Lung microvascular endothelial cell (primary cell): ENCODE measurements around the gene DHRS7C. TPM values are rescaled to one million over a fixed set of nuclear protein-coding genes. Genes with fewer than 3 reads are reported as not detected.
"Not testable (repeated sequence)": the region's sequence is repeated elsewhere in the genome, so short reads cannot be mapped to it uniquely, and the experiment has no call there.

Source experiments
- DNase-seq, 2 donors: peaks; one replicate each; pipeline versions ENCODE4 v3.0.0 to v3.0.0-alpha.2; 2010; ENCODE audit warnings: low read depth in 2 of 2
- total RNA-seq: library from RNA; depleted of rRNA; stranded (reverse); fragments of >200 nt; gene quantifications from 2 replicates; pipeline ENCODE4 v1.2.1, GENCODE V29; 2014

DHRS7C gene
- total RNA-seq, 1 donor from 2014 or later = not detected

DNA sequence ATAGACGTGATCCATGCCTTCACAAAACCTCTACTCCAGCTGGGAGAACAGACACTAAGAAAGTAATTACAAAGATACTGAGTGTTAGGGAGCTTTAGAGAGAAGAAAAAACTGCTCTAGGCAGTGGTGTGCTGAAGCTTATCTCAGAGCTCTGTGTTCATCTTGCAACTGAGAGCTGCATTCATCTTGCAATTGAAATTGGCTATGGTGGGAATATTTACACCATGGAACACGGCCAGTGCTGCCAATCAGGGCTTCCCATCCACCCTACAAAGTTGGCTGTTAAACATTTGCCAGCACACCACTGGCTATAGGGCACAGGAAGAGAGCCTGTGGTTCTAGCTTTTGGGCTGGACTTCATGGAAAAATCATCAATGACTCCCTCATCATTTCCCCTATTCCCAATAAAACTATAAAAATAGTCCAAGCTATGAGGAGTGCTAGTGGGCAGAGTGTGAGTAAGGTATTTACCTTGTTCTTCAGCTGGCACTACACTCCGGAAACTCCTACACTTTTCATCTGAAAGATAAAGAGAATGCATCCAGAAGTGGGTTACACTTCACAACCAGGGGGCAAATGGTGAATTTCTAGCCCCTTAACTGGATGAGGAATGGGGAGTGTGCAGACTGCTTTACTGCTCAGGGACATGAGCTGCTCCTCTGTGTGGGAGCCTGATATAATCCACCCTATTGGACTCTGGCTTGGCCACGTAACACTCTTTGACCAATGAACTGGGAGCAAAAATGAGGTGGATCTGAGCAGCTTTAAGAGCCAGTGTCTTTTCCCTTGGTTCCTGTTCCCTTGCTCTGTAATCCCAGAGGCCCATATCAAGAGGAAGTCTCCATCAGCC is 18.9 kb upstream of the DHRS7C start:
- no peak for DNase-seq

DNA sequence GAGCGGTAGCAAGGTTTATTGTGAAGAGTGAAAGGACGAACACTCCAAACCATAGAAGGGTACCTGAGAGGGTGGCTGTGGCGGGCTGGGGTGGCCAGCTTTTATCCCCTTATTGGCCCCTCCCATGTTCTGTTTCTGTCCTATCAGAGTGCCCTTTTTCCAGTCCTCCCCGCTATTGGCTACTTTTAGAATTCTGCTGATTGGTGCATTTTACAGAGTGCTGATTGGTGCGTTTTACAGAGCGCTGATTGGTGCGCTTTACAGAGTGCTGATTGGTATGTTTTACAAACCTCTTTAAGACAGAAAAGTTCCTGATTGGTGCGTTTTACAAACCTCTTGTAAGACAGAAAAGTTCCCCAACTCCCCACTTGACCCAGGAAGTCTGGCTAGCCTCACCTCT is 18.0 kb upstream of the DHRS7C start:
- DNase-seq = no peak

DNA sequence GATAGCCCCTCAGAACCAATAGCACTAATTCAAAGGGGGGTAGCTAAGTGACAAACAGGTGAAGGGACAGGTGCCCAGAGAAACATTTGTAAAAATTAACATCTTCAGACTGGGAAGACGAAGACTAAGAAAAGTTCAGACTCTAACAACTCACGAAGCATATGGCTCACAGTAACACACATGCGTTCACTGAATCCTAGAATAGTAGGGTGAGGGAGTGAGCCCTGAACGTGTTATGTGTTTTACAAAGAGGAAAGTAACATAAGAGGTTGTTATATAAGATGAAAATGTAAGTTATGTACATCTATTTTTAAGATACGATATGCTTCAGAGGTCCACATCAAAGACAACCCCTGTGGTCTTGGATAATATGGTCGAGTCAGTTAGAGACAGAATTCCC is 15.3 kb upstream of the DHRS7C start:
- DNase-seq = no peak

DNA sequence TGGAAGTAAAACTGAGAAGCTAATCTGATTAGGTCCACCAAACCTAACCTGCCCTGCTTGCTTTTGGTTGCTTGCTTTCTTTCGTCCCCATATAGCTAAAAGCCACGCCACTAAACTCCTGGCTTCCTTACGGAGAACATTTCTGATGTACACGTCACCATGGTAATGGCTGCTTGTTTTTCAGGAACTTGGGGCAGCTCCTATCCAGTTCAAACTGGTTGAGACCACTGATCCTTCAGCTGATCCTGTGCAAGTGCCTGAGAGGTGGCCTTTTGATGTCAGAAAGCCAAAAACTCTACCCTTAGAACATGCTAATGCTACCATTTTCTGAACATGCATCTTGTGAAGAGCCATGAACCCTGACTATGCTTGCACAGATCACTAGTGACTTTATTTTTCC is 14.4 kb upstream of the DHRS7C start:
- DNase-seq = no peak

DNA sequence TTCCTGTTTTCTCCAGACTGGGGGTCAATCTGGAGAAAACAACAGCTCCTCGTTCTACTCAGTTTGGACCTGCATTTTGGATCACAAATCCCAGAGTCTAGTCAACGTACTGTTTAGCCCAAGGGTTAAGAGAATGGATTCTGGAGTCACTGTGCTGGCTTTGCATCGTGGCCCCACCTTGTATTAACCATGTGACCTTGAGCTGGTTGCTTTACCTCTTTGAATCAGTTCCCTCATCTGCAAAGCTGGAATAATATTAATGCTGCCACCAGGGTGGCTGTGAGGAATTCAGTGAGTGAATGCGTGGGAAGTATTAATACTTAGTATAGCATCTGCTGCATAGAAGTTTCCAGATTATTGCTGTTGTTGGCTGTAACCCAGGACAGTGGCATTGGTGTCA is 11.3 kb upstream of the DHRS7C start:
- no peak for DNase-seq

DNA sequence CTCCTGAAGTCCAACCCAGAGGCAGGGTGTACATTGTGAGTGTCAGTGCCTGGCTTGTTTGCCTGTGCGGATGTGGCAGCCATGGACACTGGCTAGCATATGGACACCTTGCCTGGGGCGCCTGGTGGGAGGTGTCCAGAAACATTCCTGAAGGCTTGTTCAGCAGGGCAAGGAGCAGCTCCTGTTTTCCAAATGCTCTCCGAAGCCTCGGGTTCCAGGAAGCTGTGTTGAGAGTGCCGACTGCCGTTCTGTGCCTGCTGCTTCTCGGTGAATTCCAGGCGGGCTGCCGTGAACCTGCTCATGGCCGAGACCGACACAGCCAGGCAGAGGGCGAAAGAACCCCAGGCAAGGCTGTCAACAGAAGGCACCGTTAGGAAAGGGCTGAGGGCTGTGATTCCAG is 10.9 kb upstream of the DHRS7C start:
- DNase-seq = no peak

DNA sequence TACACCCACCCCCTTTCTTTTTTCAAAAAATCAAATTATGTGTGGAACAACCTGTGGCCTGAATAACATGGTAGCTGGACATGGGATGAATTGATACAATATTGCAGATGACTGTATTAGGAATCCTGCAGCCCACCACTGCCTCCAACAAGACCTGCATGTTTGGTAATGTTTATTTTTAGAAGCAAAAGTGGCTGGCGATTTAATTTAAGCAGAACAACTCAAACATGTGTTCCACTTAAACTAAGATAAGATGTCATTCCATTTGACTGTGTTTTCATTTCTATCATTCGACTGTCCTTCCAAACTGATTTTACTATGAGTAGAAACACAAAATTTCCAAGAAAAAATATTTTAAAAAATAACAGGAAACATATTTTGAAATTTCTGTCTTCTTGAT is 10.1 kb upstream of the DHRS7C start:
- no peak for DNase-seq

DNA sequence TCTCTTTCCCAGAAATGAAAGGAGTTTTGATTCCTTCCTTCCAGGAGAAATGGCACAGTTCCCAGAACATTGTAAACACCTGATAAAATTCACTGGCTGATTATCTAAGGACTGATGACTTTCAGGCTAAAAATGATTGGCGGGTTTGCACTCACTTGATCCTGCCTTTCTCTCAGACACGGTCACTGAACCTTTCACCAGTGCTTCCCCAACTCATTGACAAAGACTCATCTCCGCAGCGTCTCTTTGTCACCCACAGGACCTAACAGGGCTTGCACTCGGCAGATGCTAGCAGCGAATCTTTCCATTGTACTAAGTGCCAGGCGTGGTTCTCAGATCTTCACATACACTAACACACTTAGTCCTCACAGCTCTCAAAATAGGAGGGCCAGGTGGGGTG is 7.3 kb upstream of the DHRS7C start:
- DNase-seq = no peak

DNA sequence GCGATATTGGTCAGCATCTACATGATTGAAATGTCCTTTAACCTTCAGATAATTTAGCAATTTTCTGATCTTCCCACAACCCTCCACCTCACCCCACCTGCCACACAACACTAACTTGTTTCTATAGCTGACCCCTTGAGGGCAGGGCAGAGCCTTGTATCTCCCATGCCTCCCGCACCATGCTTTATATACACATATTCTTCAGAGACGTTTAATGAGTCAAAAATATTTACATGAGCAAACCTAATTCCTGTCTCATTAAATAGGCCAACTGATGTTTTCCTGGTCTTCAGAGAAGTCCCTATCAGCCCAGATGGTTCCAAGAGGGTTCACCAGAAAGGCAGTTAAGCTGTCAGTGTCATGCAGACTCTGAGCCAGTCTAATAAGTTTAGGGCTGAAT is 6.6 kb upstream of the DHRS7C start:
- DNase-seq = no peak

DNA sequence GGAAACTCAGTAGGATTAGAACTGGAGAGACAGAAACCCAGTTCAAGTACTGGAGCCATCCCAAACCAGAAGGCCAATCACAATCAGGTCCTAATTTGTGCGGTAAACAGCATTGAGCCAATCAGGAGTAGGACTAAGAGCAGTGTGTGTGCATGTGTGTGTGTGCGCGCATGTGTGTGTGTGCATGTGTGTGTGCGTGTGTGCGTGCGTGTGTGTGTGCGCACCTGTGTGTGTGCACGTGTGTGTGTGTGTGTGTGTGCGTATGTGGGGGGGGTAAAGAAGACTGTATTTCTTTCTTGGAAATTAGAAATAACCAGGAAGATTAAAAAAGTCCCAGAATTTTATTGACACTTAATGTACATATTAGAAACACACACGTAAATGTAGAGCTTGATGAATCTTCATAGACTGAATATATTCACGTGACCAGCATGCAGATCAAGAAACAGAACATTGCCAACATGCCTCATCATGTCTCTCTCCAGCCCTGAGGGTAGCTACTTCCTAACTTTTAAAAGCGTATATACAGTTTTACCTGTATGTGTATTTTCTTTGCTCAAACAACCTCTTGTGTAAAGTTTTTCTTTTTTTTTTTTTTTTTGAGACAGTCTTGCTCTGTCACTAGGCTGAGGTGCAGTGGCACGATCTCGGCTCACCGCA is 919 bp upstream of the DHRS7C start:
- DNase-seq = no peak

DNA sequence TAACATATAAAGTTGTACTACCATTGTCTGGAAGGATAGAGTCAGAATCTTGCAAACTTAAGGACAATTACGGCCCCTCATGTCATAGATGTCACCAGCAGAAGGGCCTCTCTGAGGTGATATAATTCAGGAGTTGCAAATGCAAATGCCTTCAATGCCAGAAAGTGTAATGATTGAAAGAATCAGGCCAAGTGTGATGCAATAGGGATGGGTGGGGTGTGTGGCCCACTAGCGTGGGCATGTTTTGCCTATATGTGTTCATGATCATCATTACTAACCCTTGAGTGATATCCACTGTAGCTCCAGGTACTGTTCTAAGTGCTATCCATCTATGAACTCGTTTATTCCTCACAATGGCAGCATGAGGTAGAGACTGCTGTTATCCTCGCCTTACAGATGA is 1.1 kb downstream of the DHRS7C start:
- no peak for DNase-seq

DNA sequence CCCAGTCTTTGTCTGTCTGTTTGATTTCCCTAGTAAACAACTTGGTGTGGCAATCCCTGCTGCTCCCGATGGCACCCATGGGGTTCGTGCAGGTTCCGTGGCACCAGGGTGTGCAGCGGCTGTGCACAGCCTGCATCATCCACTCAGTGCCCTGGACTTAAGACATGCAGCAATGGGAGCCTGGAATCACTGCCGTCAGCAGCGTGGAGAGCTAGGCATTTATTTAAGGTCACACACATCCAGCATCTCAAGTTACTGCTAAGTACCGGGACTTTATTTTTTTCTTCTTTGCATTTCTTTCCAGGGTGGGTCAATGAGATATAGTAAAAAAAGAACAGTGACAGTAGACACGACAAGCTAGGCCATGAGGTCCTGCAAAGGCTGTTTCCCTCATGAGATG is 2.8 kb downstream of the DHRS7C start:
- DNase-seq = no peak

DNA sequence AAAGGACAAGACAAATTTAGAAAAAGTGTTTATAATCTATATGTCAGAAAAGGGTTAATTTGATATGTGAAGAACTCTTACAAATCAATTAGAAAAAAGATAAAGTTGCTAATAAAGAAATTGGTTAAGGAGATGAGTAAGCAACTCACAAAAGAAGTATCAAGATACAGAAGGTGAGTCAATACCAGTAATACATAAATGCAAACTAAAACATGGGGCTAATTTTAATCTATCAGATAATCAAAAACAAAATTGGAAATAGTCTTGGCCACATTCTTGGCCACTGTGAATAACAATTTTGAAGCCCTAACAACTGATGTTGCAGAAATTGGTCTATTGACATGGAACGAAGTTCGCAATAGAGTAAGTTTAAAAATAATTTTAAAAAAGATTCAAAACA is 6.8 kb downstream of the DHRS7C start:
- no peak for DNase-seq

DNA sequence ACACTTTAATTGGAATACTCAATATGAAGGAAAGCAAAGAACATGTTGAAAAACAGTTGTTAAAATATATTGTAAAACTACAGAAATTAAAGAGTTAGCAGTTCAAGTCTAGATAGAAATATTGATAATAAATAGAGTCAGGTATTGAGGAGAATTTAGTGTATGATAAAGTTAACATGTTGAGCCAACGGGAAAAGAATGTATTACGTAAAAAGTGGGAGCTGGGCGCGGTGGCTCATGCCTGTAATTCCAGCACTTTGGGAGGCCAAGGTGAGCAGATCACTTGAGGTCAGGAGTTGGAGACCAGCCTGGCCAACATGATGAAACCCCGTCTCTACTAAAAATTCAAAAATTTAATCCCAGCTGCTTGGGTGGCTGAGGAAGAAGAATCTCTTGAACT is 7.9 kb downstream of the DHRS7C start:
- DNase-seq = not testable (repeated sequence)

DNA sequence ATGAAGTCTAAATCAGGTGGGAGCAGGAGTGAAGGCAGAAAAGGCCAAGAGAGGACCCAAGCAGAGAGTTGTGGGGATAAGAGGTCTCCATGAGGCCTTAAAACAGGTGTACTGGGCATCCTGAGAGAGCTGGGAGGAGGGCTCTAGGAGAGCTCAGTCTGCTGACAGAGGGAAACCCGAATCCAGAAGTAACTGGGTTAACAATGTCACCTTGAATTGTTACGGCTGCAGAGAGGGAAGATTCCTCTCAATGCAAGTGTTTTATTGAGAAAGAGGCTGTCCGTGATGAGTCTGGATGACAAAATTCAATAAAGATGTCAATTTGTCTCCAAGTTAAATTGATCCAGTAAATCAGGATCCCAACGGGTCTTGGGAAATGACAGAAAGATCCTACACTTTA is 8.3 kb downstream of the DHRS7C start:
- DNase-seq = no peak

DNA sequence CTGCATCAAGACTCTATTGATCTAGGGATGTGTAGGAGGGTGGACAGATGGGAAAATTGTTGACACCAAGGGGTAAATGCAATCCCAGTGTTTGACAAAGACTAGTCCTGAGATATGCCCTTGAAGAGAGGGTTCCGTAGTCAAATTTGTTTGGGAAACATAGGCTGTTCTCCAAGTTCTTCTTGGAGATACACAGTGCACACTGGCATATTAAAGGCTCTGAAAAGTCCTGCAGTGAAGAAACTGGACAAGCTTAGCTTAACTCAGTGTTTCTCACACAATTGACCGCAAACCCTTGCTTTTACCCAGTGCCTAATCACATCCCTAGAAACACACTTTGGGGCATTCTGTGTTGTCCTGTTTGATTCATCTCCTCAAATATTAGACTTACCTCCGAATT is 10.8 kb downstream of the DHRS7C start:
- no peak for DNase-seq

DNA sequence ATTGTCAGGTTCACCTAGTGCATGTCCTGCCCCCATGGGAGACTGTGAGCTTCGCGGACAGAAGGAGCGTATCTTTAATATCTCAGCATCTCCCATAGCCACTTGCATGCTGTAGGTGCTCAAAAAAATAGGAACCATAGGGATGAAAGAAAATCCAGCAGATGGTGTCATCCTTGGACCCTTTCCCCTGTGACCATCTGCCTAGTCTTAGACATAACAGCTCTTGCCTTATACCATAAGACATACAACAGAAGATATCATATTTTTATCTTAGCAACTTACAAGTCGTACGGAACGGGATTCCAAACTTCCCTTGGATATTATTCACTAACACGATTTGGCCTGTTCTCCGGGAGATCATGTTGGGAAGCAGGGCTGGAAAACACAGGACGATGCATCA is 14.5 kb downstream of the DHRS7C start:
- no peak for DNase-seq

DNA sequence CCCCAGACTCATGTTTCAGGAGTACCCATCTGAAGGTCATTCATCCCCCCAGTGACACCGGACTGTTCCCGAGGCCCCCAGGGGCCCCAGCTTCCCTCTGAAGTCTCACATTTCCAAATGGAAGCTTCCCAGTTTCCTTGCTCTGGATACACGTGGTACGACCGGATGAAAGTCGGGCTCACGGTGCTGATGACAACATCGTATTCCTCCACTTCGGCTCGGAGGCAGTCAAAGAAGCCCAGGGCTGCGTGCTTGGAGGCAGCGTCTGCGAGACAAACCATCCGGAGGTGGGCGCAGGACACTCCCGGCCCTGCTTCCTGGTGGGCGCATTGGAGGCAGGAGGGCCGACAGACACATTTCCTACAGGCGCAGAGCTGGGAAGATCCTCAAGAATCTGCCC is 18.7 kb downstream of the DHRS7C start:
- no peak for DNase-seq

DNA sequence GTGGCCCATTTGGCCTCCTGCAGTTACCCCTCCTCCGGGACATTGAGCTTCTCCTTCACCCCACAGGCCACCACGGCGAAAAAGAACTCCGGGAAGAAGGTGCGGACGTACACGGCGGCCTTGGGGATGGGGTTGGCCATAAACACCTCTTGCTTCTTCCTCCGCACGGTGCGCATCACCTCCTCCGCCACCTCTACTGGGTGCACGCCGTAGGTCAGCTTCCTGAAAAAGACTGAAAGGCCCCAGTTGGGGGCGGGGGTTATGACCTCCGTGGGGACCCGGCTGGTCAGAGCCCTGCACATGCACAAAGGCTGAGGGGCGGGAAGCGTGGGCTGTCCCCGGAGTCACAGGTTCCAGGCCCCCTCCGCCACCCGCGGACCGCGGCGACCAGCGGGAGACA is 19.9 kb downstream of the DHRS7C start:
- DNase-seq = no peak

DNA sequence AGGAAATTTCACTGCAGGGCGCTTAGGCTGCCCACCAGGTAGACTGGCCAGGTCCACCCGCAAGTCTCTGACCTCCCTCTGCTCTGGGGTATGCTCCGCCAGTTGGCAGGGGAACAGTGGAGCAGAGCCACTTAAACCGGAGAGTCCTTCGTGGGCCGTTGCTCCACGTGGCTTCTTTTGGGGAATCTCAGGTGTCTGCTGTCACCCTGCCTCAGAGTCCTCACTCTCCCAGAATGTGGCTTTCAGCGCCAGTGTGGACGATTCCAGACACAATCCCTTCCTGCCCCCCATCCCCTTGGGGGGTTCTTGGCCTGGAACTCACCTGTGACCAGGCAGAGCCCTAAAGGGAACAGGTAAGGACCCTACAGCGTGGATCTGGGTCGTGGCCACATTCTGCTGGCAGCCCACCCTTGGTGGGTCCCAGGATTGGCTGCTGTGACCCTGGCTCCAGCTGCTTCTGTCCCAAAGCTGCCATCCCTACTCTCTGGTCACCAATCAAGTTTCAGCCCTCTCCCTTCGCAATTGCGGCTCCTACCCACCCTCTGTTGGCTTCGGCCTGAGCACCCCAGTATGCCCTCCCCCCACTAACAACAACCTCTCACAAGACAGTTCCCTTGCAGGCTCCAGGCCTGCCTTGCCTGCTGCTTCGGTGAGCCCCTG is 22.2 kb downstream of the DHRS7C start:
- no peak for DNase-seq

DNA sequence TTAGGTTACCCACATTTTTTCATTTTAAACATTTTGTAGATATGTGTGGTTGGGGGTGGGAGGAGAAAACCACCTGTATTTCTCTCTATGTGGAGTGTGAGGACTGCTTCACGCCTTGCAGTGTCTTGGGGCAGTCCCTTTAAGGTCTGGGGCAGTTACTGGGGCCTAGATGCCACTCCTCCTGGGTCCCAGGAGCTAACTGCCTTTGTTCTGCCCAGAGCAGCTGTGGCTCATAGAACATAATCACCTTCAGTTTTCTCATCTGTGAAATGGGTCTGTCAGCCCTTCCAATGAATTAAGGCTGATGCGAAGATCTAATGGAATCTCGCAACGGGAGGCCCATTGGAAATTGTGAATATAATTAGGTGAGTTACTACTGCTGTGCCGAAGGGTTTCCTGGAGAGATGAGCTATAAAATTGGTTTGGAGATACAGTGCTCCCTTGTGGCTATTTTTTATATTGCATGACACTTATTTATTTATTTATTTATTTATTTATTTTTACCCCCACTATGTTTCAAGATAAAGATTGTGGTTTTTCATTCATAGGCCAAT is 22.9 kb downstream of the DHRS7C start:
- DNase-seq = peak; percentile 32 to 50

DNA sequence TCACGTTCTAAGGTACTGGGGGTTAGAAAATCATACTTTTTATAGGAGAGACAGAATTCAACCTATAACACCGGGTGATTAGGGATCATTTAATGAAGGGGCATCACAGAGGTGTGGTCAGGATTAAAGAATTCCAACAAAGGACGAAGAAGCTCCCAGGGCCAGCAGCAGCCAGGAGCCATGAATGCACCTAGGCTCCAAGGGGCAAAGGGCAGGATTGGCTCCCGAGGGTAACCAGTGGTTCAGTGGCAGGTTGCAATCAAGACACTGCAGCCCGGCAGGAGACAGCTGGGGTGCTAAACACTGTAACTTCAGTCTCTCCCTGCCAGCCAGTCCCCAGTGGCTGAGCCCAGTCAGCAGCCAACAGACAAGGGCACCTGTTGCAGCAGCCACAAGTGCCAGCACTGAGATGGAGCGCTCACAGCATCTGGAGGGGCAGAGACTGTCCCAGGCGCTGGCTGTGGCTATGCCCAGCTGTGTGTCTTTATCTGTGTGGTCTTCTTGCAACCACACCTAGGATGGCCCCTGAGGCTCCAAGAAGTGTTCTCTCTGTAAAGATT is 23.9 kb downstream of the DHRS7C start:
- DNase-seq = no peak
